ENCODE results near the gene OSTC. TPM values are rescaled to one million over a fixed set of nuclear protein-coding genes. Genes with fewer than 3 reads are reported as not detected.

Gene OSTC
- polyA plus RNA-seq, 1 of the 3 experiments (the other 2 are of a cell fraction): 107 TPM

- Histone ChIP-seq H3K4me3 (ENCODE audit: low read depth in 2 of 2, low read length in 1 of 2) (peak overlapping the region; percentile 97 to 99), H3K9me2 (no peaks in the 10 kb centered on the region), H3K4me2 (peak overlapping the region; percentile 87), H3K27me3 (ENCODE audit: insufficient read depth) (no peaks in the 10 kb centered on the region), H3F3A (replicated peaks; ENCODE audit: insufficient read depth) (peaks cover 6% of the 10 kb centered on the region), H4K20me1 (ENCODE audit: insufficient read depth) (peaks cover 34% of the 10 kb centered on the region), H3K36me3 (replicated peaks in 1 of 2; ENCODE audit: control insufficient read depth in 1 of 2, insufficient read depth in 2 of 2, low read length in 1 of 2) (peaks cover 27 to 36% of the 10 kb centered on the region in 2 experiments), H2AFZ (ENCODE audit: low read depth) (peak overlapping the region; percentile 99), H3K4me1 (ENCODE audit: control insufficient read depth in 1 of 2, insufficient read depth in 2 of 2, low read depth in 1 of 2, low read length in 1 of 2) (peaks cover 14 to 23% of the 10 kb centered on the region in 2 experiments; a peak in 3 of 4 replicates), H3K27ac (ENCODE audit: low read depth in 2 of 2, low read length in 1 of 2) (no peak overlapping the region; a peak in 1 of 4 replicates), H3K9me3 (peaks cover 6% of the 10 kb centered on the region), H3K9ac (no peak overlapping the region), H3K79me2 (ENCODE audit: insufficient read depth) (peaks cover 41% of the 10 kb centered on the region)
- POLR2A ChIA-PET: interaction anchor here (1.0 to 2.8 kb wide), 4 partner anchors 10 to 688 kb away, joined by 3 to 18 read pairs (median 5); partner anchors contain the start of genes CYP2U1 and OSTC
- CTCF ChIA-PET: interaction anchor here (1.8 kb wide), 1 partner anchor 47 kb away, joined by 9 read pairs; no protein-coding TSS in a partner anchor
- no peak for DNase-seq
- TF ChIP-seq USF2 (IDR thresholded peaks at IDR 0.05; ENCODE audit: borderline replicate concordance, low read depth, low read length) (no peak), EZH2phosphoT487 (IDR thresholded peaks at IDR 0.05; ENCODE audit: borderline replicate concordance, low read depth) (no peak), SMC3 (IDR thresholded peaks at IDR 0.05; ENCODE audit: low read depth, low read length) (no peak), MXI1 (IDR thresholded peaks at IDR 0.05; ENCODE audit: low read depth, low read length) (no peak), MEF2A (IDR thresholded peaks at IDR 0.05; ENCODE audit: borderline replicate concordance, low read depth) (no peak), MAX (IDR thresholded peaks at IDR 0.05; ENCODE audit: low read depth) (no peak), TAF1 (IDR thresholded peaks at IDR 0.05; ENCODE audit: borderline replicate concordance, low read depth, low read length) (no peak), RAD21 (IDR thresholded peaks at IDR 0.05; ENCODE audit: low read length) (no peak), RXRA (IDR thresholded peaks at IDR 0.05; ENCODE audit: borderline replicate concordance, low read depth) (no peak), GABPA (IDR thresholded peaks at IDR 0.05; ENCODE audit: low read depth) (no peak), REST (IDR thresholded peaks at IDR 0.05; ENCODE audit: low read depth, low read length) (no peak), GATA2 (CRISPR knock-in tag; IDR thresholded peaks at IDR 0.05) (no peak)
- 88% methylated on average over 7 of the region's 7 CpGs for WGBS (ENCODE audit: low lambda C conversion rate)
Observed at GRCh38 chr4:108619372-108620100, 30.9 kb upstream of the OSTC start.

All from SK-N-SH (cell line).